Right lobe of liver (tissue), 6 donors: Measurements from ENCODE around the gene ATRIP. TPM values are rescaled to one million over a fixed set of nuclear protein-coding genes. Genes with fewer than 3 reads are reported as not detected.
"Not testable (repeated sequence)": the region's sequence is repeated elsewhere in the genome, so short reads cannot be mapped to it uniquely, and the experiment has no call there.

Experiments used
- ATAC-seq, 4 donors: fragments of 200-7000 bp; cut with Tn5 transposase; one replicate each; pipeline ENCODE4 v1.9.1; 2020; ENCODE audit warnings: mild to moderate bottlenecking in 4 of 4, moderate library complexity in 4 of 4
- DNase-seq, 3 donors: peaks; one replicate each; pipeline ENCODE4 v3.0.0-alpha.2; 2020
- H3K27ac ChIP-seq, 3 donors: fragments of 200-600 bp; one replicate each; pipeline ENCODE4 v1.8.0; 2022
- H3K27me3 ChIP-seq, 2 donors: fragments of 200-600 bp; one replicate each; pipeline ENCODE4 v1.8.0; 2022
- H3K36me3 ChIP-seq, 4 donors: fragments of 200-600 bp; sonication (generic) in 1 of 4; one replicate each; pipeline versions ENCODE4 v1.5.1 to v1.8.0; 2017 to 2022; ENCODE audit warnings: control low read depth in 1 of 4
- H3K4me1 ChIP-seq, 4 donors: fragments of 200-600 bp; sonication (generic) in 1 of 4; one replicate each; pipeline versions ENCODE4 v1.5.1 to v1.8.0; 2017 to 2022; ENCODE audit warnings: control low read depth in 1 of 4
- H3K4me3 ChIP-seq, 3 donors: fragments of 200-600 bp; one replicate each; pipeline ENCODE4 v1.8.0; 2022
- H3K9me3 ChIP-seq, 4 donors: fragments of 200-600 bp; sonication (generic) in 1 of 4; one replicate each; pipeline versions ENCODE4 v1.5.1 to v1.8.0; 2017 to 2022; ENCODE audit warnings: control low read depth in 1 of 4
- POLR2A ChIP-seq: fragments of 450-650 bp; IDR thresholded peaks from one replicate; pipeline ENCODE4 v1.6.1; 2017; ENCODE audit warnings: antibody characterized with exemption, mild to moderate bottlenecking
- WGBS: methylation state at CpG from one replicate; pipeline ENCODE4 v1.1.6; 2018; ENCODE audit warnings: low coverage, low lambda C conversion rate; ENCODE audit not compliant: insufficient coverage; ENCODE audit errors: missing lambda C conversion rate; 5-methylcytosine and 5-hydroxymethylcytosine counted together
- intact Hi-C, 2 donors: fragments of 100-400 bp; cut with DNase I; formaldehyde crosslinking; loops; one replicate each; pipeline versions ENCODE4 v1.11.2 to v1.14.1; 2022
- total RNA-seq, 6 experiments: library from RNA; depleted of rRNA in 2 of 6; stranded (reverse); fragments of >200 nt in 2 of 6; fragmentation: NEBNext Ultra II Directional in 3 of 6; extraction: Animal tissue kit (Norgen Biotek cat#: 25700) in 3 of 6; gene quantifications; one replicate each; pipeline versions ENCODE4 v1.1.0 to v1.2.4, GENCODE V29; 2016 to 2023
- TF ChIP-seq, protein P1 (sequence below), 4 donors: fragments of 200-600 bp in 3 of 4; fragments of 450-650 bp in 1 of 4; IDR thresholded peaks; one replicate each; pipeline versions ENCODE4 v1.5.1 to v1.8.0; 2016 to 2022; ENCODE audit warnings: antibody characterized with exemption in 4 of 4, mild to moderate bottlenecking in 2 of 4
- donor health status: DM: no; HTN: yes; CAD: no.
- donor health status: DM: no; HTN: no; CAD: no.
- donor health status: DM: no; HTN: no; CAD: no.
- donor health status: DM: no; HTN: yes; CAD: no.
- donor health status: DM: no; HTN: yes; CAD: no.

The ATRIP gene
- total RNA-seq, 6 experiments from 2014 or later, result 2.4 to 4.5 (median 3.2) TPM

DNA sequence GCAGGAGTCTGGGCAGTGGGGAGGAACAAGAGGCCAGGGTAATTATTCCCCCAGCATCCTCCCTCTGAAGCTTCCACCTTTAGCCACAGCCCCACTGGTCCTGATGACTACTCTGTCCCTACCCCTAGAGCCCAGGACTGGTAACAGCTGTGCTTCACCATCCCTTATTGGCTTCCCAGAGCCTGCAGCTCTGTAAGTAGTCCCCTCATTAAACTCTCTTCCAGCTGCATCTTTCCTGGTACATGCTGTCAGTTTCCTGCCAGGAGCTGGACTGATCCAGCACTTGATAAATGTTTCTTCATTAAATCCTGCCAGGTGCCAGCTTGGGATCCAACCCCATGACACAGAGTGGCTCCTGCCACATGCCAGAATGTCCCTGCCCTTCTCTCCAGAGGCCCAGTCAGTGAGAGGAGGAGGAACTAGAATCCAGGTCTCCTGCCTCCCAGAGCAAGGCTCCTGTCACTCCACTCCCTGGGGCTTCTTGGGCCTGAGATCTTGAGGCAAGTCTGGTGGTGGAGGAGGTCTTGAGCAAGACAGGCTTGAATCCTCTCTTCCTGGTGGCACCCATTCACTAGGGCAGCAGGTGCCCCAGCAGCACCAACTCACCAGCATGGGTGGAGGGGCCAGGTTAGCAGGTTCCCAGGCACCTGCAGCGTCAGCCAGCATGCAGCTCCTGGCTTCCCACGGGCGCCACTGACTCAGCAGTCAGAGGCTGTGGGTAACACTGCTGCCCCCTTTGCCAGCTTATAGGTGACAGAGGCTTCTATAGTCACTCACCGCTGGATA lies 47.0 kb upstream of the ATRIP start:
- Histone ChIP-seq H3K27ac (no peak overlapping the region), H3K36me3 (peaks cover 0 to 12% (median 6%) of the 10 kb centered on the region in 4 donors), H3K4me3 (no peak overlapping the region), H3K27me3 (no peaks in the 10 kb centered on the region), H3K9me3 (no peaks in the 10 kb centered on the region), H3K4me1 (no peaks in the 10 kb centered on the region)
- TF ChIP-seq POLR2A, result no peak
- TF ChIP-seq, protein P1, sequence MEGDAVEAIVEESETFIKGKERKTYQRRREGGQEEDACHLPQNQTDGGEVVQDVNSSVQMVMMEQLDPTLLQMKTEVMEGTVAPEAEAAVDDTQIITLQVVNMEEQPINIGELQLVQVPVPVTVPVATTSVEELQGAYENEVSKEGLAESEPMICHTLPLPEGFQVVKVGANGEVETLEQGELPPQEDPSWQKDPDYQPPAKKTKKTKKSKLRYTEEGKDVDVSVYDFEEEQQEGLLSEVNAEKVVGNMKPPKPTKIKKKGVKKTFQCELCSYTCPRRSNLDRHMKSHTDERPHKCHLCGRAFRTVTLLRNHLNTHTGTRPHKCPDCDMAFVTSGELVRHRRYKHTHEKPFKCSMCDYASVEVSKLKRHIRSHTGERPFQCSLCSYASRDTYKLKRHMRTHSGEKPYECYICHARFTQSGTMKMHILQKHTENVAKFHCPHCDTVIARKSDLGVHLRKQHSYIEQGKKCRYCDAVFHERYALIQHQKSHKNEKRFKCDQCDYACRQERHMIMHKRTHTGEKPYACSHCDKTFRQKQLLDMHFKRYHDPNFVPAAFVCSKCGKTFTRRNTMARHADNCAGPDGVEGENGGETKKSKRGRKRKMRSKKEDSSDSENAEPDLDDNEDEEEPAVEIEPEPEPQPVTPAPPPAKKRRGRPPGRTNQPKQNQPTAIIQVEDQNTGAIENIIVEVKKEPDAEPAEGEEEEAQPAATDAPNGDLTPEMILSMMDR (IDR thresholded peaks at IDR 0.05), result no peak
- peak in 3 of 4 donors; percentile 6 to 15 (median 12) for ATAC-seq
- WGBS, result 75% methylated on average over 1 of the region's 4 CpGs
- intact Hi-C loops, result loop anchor here (5.0 to 10.0 kb wide), 2 partner anchors 38 to 155 kb away; partner anchors contain the start of gene PFKFB4 (in 1 of the 2)
- peak in 1 of 3 donors; percentile 48 for DNase-seq

DNA sequence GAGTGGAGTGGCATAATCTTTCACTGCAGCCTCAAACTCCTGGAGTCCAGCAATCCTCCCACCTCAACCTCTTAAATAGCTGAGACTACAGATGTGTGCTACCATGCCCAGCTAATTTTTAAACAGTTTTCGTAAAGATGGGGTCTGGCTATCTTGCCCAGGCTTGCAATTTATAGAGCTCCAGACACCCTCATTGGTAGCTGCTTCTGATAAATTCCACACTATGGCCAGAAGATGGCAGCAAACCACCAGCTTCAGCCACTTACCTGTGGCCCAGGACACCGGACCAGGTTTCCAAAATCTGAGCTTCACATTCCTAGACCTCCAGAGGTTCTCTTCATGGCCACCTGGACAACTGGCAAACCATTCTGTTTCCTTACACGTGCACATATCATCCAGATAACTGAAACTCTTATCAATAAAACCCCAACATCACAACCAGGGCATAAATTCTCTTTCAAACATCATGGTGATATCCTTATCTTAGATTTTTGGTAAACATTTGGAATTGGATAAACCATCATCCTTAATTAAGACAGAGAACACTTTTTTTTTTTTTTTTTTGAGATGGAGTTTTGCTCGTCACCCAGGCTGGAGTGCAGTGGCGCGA lies 45.6 kb upstream of the ATRIP start:
- 59% methylated on average over 5 of the region's 6 CpGs for whole genome bisulfite sequencing
- intact Hi-C loops, result no loop called here
- DNase-seq (peak in 1 of 3 donors; percentile 70), ATAC-seq (peak; percentile 69 to 76 (median 74))
- Histone ChIP-seq H3K36me3 (peaks cover 0 to 24% (median 12%) of the 10 kb centered on the region in 4 donors), H3K4me1 (no peaks in the 10 kb centered on the region), H3K4me3 (no peak overlapping the region), H3K9me3 (no peaks in the 10 kb centered on the region), H3K27ac (no peak overlapping the region), H3K27me3 (no peaks in the 10 kb centered on the region)
- TF ChIP-seq POLR2A, result no peak
- TF ChIP-seq, protein P1 (IDR thresholded peaks at IDR 0.05), result peak; percentile 78 to 85 (median 80)

DNA sequence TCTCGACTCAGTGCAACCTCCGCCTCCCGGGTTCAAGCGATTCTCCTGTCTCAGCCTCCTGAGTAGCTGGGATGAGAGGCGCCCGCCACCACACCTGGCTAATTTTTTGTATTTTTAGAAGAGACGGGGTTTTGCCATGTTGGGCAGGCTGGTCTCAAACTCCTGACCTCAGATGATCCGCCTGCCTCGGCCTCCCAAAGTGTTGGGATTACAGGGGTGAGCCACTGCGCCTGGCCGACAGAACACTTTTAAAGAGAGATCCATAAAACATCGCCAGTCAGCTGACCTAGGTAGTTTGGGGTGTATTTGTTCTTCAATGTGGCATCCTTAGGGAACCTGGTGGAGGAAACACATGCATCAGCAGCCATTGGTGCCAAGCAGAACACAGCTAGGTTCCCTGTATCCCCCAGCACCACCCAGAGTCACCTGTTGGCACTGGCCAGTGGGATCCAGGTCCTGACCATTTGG lies 45.1 kb upstream of the ATRIP start:
- H3K4me1 ChIP-seq, DNase-seq, H3K4me3 ChIP-seq, H3K9me3 ChIP-seq, intact Hi-C loops, H3K27me3 ChIP-seq, H3K27ac ChIP-seq, ATAC-seq: not testable (repeated sequence)
- peaks cover 0 to 28% (median 15%) of the 10 kb centered on the region in 4 donors for H3K36me3 ChIP-seq
- 91% methylated on average over 7 of the region's 12 CpGs for WGBS

DNA sequence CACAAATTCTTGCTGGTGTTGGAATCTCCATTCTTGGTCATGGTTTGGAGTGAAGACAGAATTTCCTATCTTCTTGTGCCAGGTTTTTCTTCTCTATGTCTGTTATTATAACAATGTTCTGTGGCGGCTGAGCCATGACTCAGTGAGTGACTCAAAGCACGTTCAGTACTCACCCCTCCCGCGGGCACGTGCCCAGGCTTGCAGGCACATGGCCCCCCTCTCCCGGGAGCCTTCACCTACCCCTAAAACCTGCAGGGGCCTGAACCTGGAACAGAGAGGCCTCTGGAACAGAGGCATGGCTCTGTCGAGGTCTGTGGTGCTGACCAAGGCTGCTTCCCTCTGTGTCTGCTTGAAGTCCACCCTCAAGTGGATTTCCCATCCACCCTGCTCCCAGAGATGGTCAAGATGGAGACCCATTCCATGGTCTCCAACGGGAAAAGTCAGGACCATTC lies 44.2 kb upstream of the ATRIP start:
- Histone ChIP-seq H3K4me3 (no peak overlapping the region), H3K27me3 (no peaks in the 10 kb centered on the region), H3K27ac (no peak overlapping the region), H3K36me3 (peaks cover 0 to 37% (median 19%) of the 10 kb centered on the region in 4 donors), H3K4me1 (no peaks in the 10 kb centered on the region), H3K9me3 (no peaks in the 10 kb centered on the region)
- TF ChIP-seq, protein P1 (IDR thresholded peaks at IDR 0.05), result no peak
- TF ChIP-seq POLR2A, result no peak
- DNase-seq (peak in 2 of 3 donors; percentile 33 to 45), ATAC-seq (no peak)
- intact Hi-C loops, result no loop called here
- 40% methylated on average over 6 of the region's 8 CpGs for WGBS

DNA sequence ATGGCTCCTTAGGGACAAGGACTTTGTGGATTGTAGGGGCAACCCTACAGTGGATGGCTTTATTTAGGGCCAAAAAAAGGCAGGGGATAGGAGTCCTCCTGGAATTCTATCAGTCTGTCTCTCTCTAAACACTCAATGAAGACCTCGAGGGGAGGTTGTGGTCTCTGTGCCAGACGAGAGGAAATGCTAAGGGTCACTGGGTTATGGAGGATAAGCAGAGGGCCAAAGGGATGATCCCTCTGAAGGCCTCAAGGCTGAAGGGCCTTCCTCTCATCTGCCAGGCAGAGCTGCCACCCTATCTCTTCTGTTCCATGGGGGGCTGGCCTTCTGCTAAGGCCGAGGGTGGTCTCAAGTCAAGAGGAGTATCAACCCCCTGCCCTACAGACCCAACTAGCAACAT lies 43.6 kb upstream of the ATRIP start:
- 35% methylated on average over 2 of the region's 3 CpGs for WGBS
- Histone ChIP-seq H3K27me3 (no peaks in the 10 kb centered on the region), H3K9me3 (no peaks in the 10 kb centered on the region), H3K27ac (no peak overlapping the region), H3K36me3 (peaks cover 0 to 39% (median 21%) of the 10 kb centered on the region in 4 donors), H3K4me3 (no peak overlapping the region), H3K4me1 (no peaks in the 10 kb centered on the region)
- no peak for TF ChIP-seq POLR2A
- TF ChIP-seq, protein P1 (IDR thresholded peaks at IDR 0.05), result no peak
- no peak for DNase-seq
- no peak for ATAC-seq
- intact Hi-C loops, result no loop called here
